HCT116 (cell line): ENCODE results near the gene SIL1. TPM values are rescaled to one million over a fixed set of nuclear protein-coding genes. Genes with fewer than 3 reads are reported as not detected.

Experiments used
- ATAC-seq: fragments of 200-7000 bp; cut with Tn5 transposase; 2 replicates; pipeline ENCODE4 v1.9.1; 2020; ENCODE audit warnings: mild to moderate bottlenecking, moderate library complexity
- BruUV-seq: library from RNA; stranded (reverse); fragments of 400-500 nt; replicated peaks from 2 replicates; lab custom pipeline; 2021; lab: Mats Ljungman, UMichigan
- CTCF ChIA-PET: fragments of 300-600 bp; sonication (Branson Sonifier 250); formaldehyde crosslinking; loops from one replicate; lab custom pipeline; 2021; ENCODE audit warnings: antibody characterized with exemption; lab: Charles Lee
- POLR2A ChIA-PET: fragments of 300-600, 350-600 bp; sonication (Branson Sonifier 250); formaldehyde crosslinking; loops from one replicate; lab custom pipeline; 2021; ENCODE audit warnings: antibody characterized with exemption; lab: Charles Lee
- RAD21 ChIA-PET, 2 experiments: fragments of 300-600 bp; sonication (Branson Sonifier 250); formaldehyde crosslinking; loops; one replicate each; lab custom pipeline; 2023; ENCODE audit warnings: low total read pairs in 2 of 2; ENCODE audit not compliant: uncharacterized antibody in 2 of 2, unreplicated experiment in 2 of 2, low non-redundant PET in 1 of 2; lab: Charles Lee
- DNase-seq: peaks from one replicate; pipeline ENCODE4 v3.0.0-alpha.2; 2010; ENCODE audit warnings: low read depth, low spot score
- H2AFZ ChIP-seq: fragments of 200-600 bp; shearing (Covaris generic), sonication (generic); 2 replicates; pipeline ENCODE4 v1.6.1; 2017; ENCODE audit warnings: low read depth, mixed run types, mixed read lengths, antibody characterized with exemption, low read length; ENCODE audit not compliant: poor library complexity, severe bottlenecking
- H3K27ac ChIP-seq: 2 replicates; pipeline ENCODE4 v1.5.1; 2012; ENCODE audit warnings: low read depth, low read length
- H3K27me3 ChIP-seq: fragments of 200-600 bp; sonication (generic); 2 replicates; pipeline ENCODE4 v1.6.1; 2016; ENCODE audit warnings: mixed run types, low read length, mixed read lengths; ENCODE audit not compliant: insufficient read depth
- H3K36me3 ChIP-seq, 2 experiments: fragments of 200-500 bp in 1 of 2; fragments of 200-600 bp in 1 of 2; sonication (Bioruptor generic) in 1 of 2; sonication (generic) in 1 of 2; 2 replicates each; pipeline versions ENCODE4 v1.5.1 to v1.6.1; 2014 to 2016; ENCODE audit warnings: low read length in 2 of 2, inconsistent platforms in 1 of 2, mixed read lengths in 1 of 2, mixed run types in 1 of 2; ENCODE audit not compliant: insufficient read depth in 2 of 2, control insufficient read depth in 1 of 2
- H3K4me1 ChIP-seq, 2 experiments: fragments of 200-600 bp in 1 of 2; sonication (generic) in 1 of 2; 2 replicates each; pipeline versions ENCODE4 v1.5.1 to v1.6.1; 2012 to 2017; ENCODE audit warnings: low read length in 2 of 2, inconsistent platforms in 1 of 2, mild to moderate bottlenecking in 1 of 2, mixed read lengths in 1 of 2, mixed run types in 1 of 2, moderate library complexity in 1 of 2; ENCODE audit not compliant: insufficient read depth in 2 of 2, control insufficient read depth in 1 of 2
- H3K4me2 ChIP-seq: fragments of 200-600 bp; sonication (generic); 2 replicates; pipeline ENCODE4 v1.6.1; 2017; ENCODE audit warnings: mixed run types, low read length, mixed read lengths
- H3K4me3 ChIP-seq, 2 experiments: fragments of 200-600 bp in 1 of 2; sonication (generic) in 1 of 2; replicated peaks in 1 of 2; 2 replicates each; pipeline ENCODE4 v1.5.1; 2011 to 2016; ENCODE audit warnings: low read length in 2 of 2, control low read depth in 1 of 2, low read depth in 1 of 2, mild to moderate bottlenecking in 1 of 2, mixed read lengths in 1 of 2, mixed run types in 1 of 2
- H3K79me2 ChIP-seq: fragments of 200-600 bp; sonication (generic); 2 replicates; pipeline ENCODE4 v1.6.1; 2017; ENCODE audit warnings: mild to moderate bottlenecking, mixed run types, low read length, moderate library complexity, mixed read lengths; ENCODE audit not compliant: insufficient read depth
- H3K9ac ChIP-seq: fragments of 200-600 bp; sonication (generic); 2 replicates; pipeline ENCODE4 v1.6.1; 2016; ENCODE audit warnings: low read length, mixed read lengths
- H3K9me2 ChIP-seq: fragments of 200-600 bp; sonication (generic), shearing (Covaris generic); 2 replicates; pipeline ENCODE4 v1.6.1; 2017; ENCODE audit warnings: mixed run types, mild to moderate bottlenecking, moderate library complexity; ENCODE audit not compliant: insufficient read depth
- H3K9me3 ChIP-seq, 2 experiments: fragments of 200-500 bp in 1 of 2; fragments of 200-600 bp in 1 of 2; sonication (Bioruptor generic) in 1 of 2; sonication (generic) in 1 of 2; 2 replicates each; pipeline ENCODE4 v1.6.1; 2014 to 2017; ENCODE audit warnings: low read length in 2 of 2, mixed read lengths in 2 of 2, inconsistent platforms in 1 of 2, low read depth in 1 of 2, mild to moderate bottlenecking in 1 of 2, mixed run types in 1 of 2, moderate library complexity in 1 of 2; ENCODE audit not compliant: control insufficient read depth in 1 of 2, insufficient read depth in 1 of 2
- H4K20me1 ChIP-seq: fragments of 200-600 bp; sonication (generic), shearing (Covaris generic); 2 replicates; pipeline ENCODE4 v1.6.1; 2017; ENCODE audit warnings: mixed run types, mild to moderate bottlenecking, moderate library complexity; ENCODE audit not compliant: insufficient read depth
- CEBPB ChIP-seq: IDR thresholded peaks from 2 replicates; pipeline ENCODE4 v1.6.1; 2012; ENCODE audit warnings: low read depth
- FOSL1 ChIP-seq: IDR thresholded peaks from 2 replicates; pipeline ENCODE4 v1.6.1; 2012; ENCODE audit warnings: low read depth
- SIN3A ChIP-seq: IDR thresholded peaks from 2 replicates; pipeline ENCODE4 v1.6.1; 2012; ENCODE audit warnings: low read depth
- SP1 ChIP-seq: IDR thresholded peaks from 2 replicates; pipeline ENCODE4 v1.6.1; 2012; ENCODE audit warnings: low read depth
- intact Hi-C: fragments of 100-400 bp; cut with micrococcal nuclease; formaldehyde crosslinking; loops from 2 replicates; pipeline ENCODE4 v1.10.0; 2022
- total RNA-seq: library from RNA; stranded (reverse); gene quantifications from one replicate; pipeline ENCODE4 v1.2.1, GENCODE V29; 2021; ENCODE audit not compliant: unreplicated experiment
- TF ChIP-seq, protein P1 (sequence below): IDR thresholded peaks from 2 replicates; pipeline ENCODE4 v1.6.1; 2012; ENCODE audit warnings: low read depth
- TF ChIP-seq, protein P2 (sequence below), 3 experiments: fragments of 200-600 bp in 1 of 3; sonication (generic) in 1 of 3; IDR thresholded peaks in 2 of 3; conservative IDR thresholded peaks in 1 of 3; 2 replicates each; pipeline ENCODE4 v1.5.1; 2012 to 2017; ENCODE audit warnings: low read depth in 2 of 3, low read length in 2 of 3, antibody characterized with exemption in 1 of 3, borderline replicate concordance in 1 of 3, control low read depth in 1 of 3, mild to moderate bottlenecking in 1 of 3, mixed read lengths in 1 of 3, mixed run types in 1 of 3, moderate library complexity in 1 of 3; ENCODE audit not compliant: insufficient read depth in 1 of 3

Gene SIL1
- total RNA-seq, 1 experiment from 2014 or later = 34.0 TPM

DNA sequence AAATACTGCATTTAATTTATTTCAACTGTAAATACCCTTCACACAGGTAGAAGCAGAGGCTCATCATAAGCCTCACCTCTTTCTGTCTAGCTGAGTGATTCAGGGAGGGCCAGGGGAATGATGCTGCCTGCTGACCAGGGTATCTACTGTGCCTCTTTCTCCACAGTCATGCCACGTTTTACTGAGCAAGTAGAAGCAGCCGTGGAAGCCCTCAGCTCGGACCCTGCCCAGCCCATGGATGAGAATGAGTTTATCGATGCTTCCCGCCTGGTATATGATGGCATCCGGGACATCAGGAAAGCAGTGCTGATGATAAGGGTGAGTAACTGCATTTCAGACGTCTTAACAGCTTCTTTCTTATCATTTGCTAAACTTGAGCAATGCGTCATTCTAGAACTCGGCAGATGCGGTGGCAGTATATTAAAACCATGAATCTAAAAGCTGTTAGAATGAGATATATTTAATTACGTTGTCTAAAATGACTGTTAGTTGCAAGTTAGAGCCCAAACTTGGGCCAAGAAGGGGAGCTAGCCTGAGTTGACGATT is 273.0 kb downstream of the SIL1 start:
- Histone ChIP-seq H3K27ac (no peak overlapping the region), H3K4me1 (peaks cover 0 to 6% of the 10 kb centered on the region in 2 experiments; a peak in 1 of 4 replicates), H4K20me1 (no peaks in the 10 kb centered on the region; the same call in 1 of the 2 replicates), H3K9me3 (no peaks in the 10 kb centered on the region), H3K4me3 (no peak overlapping the region), H3K9ac (no peak overlapping the region), H2AFZ (no peak overlapping the region), H3K9me2 (no peaks in the 10 kb centered on the region), H3K27me3 (no peaks in the 10 kb centered on the region), H3K36me3 (peaks cover 17 to 27% of the 10 kb centered on the region in 2 experiments), H3K4me2 (no peak overlapping the region), H3K79me2 (no peaks in the 10 kb centered on the region)
- TF ChIP-seq SP1 (no peak), FOSL1 (no peak), SIN3A (no peak), CEBPB (no peak)
- TF ChIP-seq, protein P1, sequence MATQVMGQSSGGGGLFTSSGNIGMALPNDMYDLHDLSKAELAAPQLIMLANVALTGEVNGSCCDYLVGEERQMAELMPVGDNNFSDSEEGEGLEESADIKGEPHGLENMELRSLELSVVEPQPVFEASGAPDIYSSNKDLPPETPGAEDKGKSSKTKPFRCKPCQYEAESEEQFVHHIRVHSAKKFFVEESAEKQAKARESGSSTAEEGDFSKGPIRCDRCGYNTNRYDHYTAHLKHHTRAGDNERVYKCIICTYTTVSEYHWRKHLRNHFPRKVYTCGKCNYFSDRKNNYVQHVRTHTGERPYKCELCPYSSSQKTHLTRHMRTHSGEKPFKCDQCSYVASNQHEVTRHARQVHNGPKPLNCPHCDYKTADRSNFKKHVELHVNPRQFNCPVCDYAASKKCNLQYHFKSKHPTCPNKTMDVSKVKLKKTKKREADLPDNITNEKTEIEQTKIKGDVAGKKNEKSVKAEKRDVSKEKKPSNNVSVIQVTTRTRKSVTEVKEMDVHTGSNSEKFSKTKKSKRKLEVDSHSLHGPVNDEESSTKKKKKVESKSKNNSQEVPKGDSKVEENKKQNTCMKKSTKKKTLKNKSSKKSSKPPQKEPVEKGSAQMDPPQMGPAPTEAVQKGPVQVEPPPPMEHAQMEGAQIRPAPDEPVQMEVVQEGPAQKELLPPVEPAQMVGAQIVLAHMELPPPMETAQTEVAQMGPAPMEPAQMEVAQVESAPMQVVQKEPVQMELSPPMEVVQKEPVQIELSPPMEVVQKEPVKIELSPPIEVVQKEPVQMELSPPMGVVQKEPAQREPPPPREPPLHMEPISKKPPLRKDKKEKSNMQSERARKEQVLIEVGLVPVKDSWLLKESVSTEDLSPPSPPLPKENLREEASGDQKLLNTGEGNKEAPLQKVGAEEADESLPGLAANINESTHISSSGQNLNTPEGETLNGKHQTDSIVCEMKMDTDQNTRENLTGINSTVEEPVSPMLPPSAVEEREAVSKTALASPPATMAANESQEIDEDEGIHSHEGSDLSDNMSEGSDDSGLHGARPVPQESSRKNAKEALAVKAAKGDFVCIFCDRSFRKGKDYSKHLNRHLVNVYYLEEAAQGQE = no peak
- TF ChIP-seq, protein P2, sequence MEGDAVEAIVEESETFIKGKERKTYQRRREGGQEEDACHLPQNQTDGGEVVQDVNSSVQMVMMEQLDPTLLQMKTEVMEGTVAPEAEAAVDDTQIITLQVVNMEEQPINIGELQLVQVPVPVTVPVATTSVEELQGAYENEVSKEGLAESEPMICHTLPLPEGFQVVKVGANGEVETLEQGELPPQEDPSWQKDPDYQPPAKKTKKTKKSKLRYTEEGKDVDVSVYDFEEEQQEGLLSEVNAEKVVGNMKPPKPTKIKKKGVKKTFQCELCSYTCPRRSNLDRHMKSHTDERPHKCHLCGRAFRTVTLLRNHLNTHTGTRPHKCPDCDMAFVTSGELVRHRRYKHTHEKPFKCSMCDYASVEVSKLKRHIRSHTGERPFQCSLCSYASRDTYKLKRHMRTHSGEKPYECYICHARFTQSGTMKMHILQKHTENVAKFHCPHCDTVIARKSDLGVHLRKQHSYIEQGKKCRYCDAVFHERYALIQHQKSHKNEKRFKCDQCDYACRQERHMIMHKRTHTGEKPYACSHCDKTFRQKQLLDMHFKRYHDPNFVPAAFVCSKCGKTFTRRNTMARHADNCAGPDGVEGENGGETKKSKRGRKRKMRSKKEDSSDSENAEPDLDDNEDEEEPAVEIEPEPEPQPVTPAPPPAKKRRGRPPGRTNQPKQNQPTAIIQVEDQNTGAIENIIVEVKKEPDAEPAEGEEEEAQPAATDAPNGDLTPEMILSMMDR (IDR thresholded peaks at IDR 0.05 in 2 of 3, conservative IDR thresholded peaks at IDR 0.05 in 1 of 3; ENCODE audit: borderline replicate concordance in 1 of 3, insufficient read depth in 1 of 3, low read depth in 2 of 3, low read length in 2 of 3) = no peak
- RAD21 ChIA-PET = no interaction called here
- ATAC-seq (no peak), DNase-seq (no peak)
- POLR2A ChIA-PET = interaction anchor here (1.0 kb wide), 1 partner anchor 15 kb away, joined by 4 read pairs; no protein-coding TSS in a partner anchor
- CTCF ChIA-PET = no interaction called here
- no TSS peak for BruUV-seq
- intact Hi-C loops = no loop called here
